HepG2 (cell line): Measurements from ENCODE around the gene RBBP8NL. TPM values are rescaled to one million over a fixed set of nuclear protein-coding genes. Genes with fewer than 3 reads are reported as not detected.

Experiments
- FIP1L1 ChIP-seq: fragments of 200-400 bp; formaldehyde crosslinking; IDR thresholded peaks from 2 replicates; pipeline ENCODE4 v1.6.1; 2018; ENCODE audit warnings: low read depth, mild to moderate bottlenecking, low read length, moderate library complexity, borderline replicate concordance; ENCODE audit not compliant: insufficient read depth
- FOXC1 ChIP-seq: sonication (generic); formaldehyde crosslinking; IDR thresholded peaks from 2 replicates; pipeline ENCODE4 v1.8.0; 2022; ENCODE audit warnings: mild to moderate bottlenecking, missing genetic modification reagents, borderline replicate concordance
- JUN ChIP-seq: sonication (generic); formaldehyde crosslinking; IDR thresholded peaks from 2 replicates; pipeline ENCODE4 v1.4.0; 2020; ENCODE audit warnings: mild to moderate bottlenecking, missing genetic modification reagents
- MBD4 ChIP-seq: IDR thresholded peaks from 2 replicates; pipeline ENCODE4 v1.6.1; 2012; ENCODE audit warnings: low read length, inconsistent platforms, borderline replicate concordance
- SP5 ChIP-seq: IDR thresholded peaks from 2 replicates; pipeline ENCODE4 v1.6.1; 2016; ENCODE audit warnings: low read depth, borderline replicate concordance
- SYNCRIP ChIP-seq: fragments of 200-400 bp; formaldehyde crosslinking; IDR thresholded peaks from 2 replicates; pipeline ENCODE4 v1.6.1; 2018; ENCODE audit warnings: mild to moderate bottlenecking, low read depth, low read length; ENCODE audit not compliant: insufficient read depth
- ZNF121 ChIP-seq: sonication (generic); formaldehyde crosslinking; IDR thresholded peaks from 2 replicates; pipeline ENCODE4 v1.5.0; 2020; ENCODE audit warnings: mild to moderate bottlenecking, missing genetic modification reagents
- ZNF484 ChIP-seq: sonication (generic); formaldehyde crosslinking; IDR thresholded peaks from 2 replicates; pipeline ENCODE4 v1.5.1; 2020; ENCODE audit warnings: mild to moderate bottlenecking, low read depth, missing genetic modification reagents, borderline replicate concordance
- ZNF510 ChIP-seq: sonication (generic); formaldehyde crosslinking; IDR thresholded peaks from 2 replicates; pipeline ENCODE4 v1.4.0; 2020; ENCODE audit warnings: low read depth, mild to moderate bottlenecking, missing genetic modification reagents
- ZNF543 ChIP-seq: sonication (generic); formaldehyde crosslinking; IDR thresholded peaks from 2 replicates; pipeline ENCODE4 v1.4.0; 2020; ENCODE audit warnings: mild to moderate bottlenecking, missing genetic modification reagents
- ZNF605 ChIP-seq: sonication (generic); formaldehyde crosslinking; IDR thresholded peaks from 2 replicates; pipeline ENCODE4 v1.8.0; 2022; ENCODE audit warnings: mild to moderate bottlenecking, missing genetic modification reagents
- ZNF7 ChIP-seq: IDR thresholded peaks from 2 replicates; pipeline ENCODE4 v1.6.1; 2016; ENCODE audit warnings: missing biosample characterization, missing genetic modification reagents
- polyA plus RNA-seq, 8 experiments: library from polyadenylated mRNA; depleted of rRNA in 3 of 8; stranded (reverse) in 7 of 8; unstranded in 1 of 8; fragments of >200 nt; fragmentation: Illumina TruSeq in 4 of 8; extraction: Trizol in 4 of 8; gene quantifications; 2 replicates each; pipeline versions ENCODE4 v1.2.1 to v1.2.3, GENCODE V29; 2011 to 2016; ENCODE audit warnings: low read depth in 4 of 8, missing spikeins in 1 of 8, mixed read lengths in 1 of 8; ENCODE audit not compliant: insufficient read depth in 1 of 8
- total RNA-seq, 5 experiments: library from RNA; depleted of rRNA; stranded (reverse); fragments of >200 nt; fragmentation: Illumina TruSeq; extraction: Trizol; gene quantifications; 2 replicates each; pipeline ENCODE4 v1.2.3, GENCODE V29; 2016; ENCODE audit warnings: low read depth in 1 of 5
- TF ChIP-seq, protein P1 (sequence below): sonication (generic); formaldehyde crosslinking; IDR thresholded peaks from 2 replicates; pipeline ENCODE4 v1.4.0; 2020; ENCODE audit warnings: missing genetic modification reagents
- TF ChIP-seq, protein P2 (sequence below): sonication (generic); formaldehyde crosslinking; IDR thresholded peaks from 2 replicates; pipeline ENCODE4 v1.4.0; 2020; ENCODE audit warnings: missing genetic modification reagents; ENCODE audit errors: not compliant biosample characterization
- TF ChIP-seq, protein P3 (sequence below): sonication (generic); formaldehyde crosslinking; IDR thresholded peaks from 2 replicates; pipeline ENCODE4 v1.8.0; 2022; ENCODE audit warnings: mild to moderate bottlenecking, missing genetic modification reagents; ENCODE audit not compliant: insufficient replicate concordance
- TF ChIP-seq, protein P4 (sequence below): sonication (generic); formaldehyde crosslinking; IDR thresholded peaks from 2 replicates; pipeline ENCODE4 v1.8.0; 2022; ENCODE audit warnings: missing genetic modification reagents, mild to moderate bottlenecking, inconsistent platforms, borderline replicate concordance
- TF ChIP-seq, protein P5 (sequence below): sonication (generic); formaldehyde crosslinking; IDR thresholded peaks from 2 replicates; pipeline ENCODE4 v1.8.1; 2023; ENCODE audit warnings: mild to moderate bottlenecking, missing genetic modification reagents

Gene RBBP8NL
- total and polyA plus RNA-seq, 2 of the 13 experiments (the other 11 are each of a cell fraction or from before 2014, with no cell fraction given), result 0.69 to 0.86 TPM

DNA sequence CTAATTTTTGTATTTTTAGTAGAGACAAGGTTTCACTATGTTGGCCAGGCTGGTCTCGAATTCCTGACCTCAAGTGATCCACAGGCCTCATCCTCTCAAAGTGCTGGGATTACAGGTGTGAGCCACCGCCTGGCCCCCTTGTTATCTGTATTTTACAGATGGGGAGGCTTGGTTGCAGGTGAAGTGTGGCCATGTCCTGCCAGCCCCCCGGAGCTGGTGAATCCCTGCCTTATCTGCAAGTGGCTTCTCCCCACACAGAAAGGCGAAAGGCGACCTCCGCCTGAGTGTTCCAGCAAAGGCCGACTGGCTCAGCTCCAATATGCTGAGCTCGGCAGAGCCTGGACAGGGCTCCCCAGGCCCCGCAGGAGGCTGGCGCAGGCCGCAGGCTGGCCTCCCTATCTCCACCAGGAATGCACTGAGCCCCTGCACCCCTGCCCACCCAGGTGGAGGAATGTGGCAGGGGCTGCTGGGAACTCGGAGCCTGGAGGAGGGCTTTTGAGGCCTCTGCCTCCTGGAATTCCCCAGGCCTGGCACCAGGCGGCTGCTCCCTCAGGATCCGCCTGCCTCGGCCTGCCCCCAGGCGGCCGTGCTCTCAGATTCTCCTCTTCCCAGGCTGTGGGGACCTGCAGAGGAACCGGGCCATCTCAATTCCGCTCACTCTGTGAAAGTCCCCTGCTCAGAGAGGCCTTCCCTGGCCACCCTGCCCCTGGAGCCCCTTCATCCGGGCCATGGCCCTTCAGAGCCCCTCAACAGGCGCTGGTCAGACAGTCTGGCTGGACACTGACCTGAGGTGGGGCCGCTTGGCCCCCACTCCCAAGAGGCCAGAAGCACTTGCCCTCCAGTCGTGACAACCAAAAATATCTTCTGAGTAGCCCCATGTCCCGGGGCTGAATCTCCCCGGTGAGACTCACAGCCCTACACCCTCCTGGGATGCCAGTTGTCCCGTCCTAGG, 51.0 kb downstream of the RBBP8NL start (continued):
- TF ChIP-seq, protein P1, sequence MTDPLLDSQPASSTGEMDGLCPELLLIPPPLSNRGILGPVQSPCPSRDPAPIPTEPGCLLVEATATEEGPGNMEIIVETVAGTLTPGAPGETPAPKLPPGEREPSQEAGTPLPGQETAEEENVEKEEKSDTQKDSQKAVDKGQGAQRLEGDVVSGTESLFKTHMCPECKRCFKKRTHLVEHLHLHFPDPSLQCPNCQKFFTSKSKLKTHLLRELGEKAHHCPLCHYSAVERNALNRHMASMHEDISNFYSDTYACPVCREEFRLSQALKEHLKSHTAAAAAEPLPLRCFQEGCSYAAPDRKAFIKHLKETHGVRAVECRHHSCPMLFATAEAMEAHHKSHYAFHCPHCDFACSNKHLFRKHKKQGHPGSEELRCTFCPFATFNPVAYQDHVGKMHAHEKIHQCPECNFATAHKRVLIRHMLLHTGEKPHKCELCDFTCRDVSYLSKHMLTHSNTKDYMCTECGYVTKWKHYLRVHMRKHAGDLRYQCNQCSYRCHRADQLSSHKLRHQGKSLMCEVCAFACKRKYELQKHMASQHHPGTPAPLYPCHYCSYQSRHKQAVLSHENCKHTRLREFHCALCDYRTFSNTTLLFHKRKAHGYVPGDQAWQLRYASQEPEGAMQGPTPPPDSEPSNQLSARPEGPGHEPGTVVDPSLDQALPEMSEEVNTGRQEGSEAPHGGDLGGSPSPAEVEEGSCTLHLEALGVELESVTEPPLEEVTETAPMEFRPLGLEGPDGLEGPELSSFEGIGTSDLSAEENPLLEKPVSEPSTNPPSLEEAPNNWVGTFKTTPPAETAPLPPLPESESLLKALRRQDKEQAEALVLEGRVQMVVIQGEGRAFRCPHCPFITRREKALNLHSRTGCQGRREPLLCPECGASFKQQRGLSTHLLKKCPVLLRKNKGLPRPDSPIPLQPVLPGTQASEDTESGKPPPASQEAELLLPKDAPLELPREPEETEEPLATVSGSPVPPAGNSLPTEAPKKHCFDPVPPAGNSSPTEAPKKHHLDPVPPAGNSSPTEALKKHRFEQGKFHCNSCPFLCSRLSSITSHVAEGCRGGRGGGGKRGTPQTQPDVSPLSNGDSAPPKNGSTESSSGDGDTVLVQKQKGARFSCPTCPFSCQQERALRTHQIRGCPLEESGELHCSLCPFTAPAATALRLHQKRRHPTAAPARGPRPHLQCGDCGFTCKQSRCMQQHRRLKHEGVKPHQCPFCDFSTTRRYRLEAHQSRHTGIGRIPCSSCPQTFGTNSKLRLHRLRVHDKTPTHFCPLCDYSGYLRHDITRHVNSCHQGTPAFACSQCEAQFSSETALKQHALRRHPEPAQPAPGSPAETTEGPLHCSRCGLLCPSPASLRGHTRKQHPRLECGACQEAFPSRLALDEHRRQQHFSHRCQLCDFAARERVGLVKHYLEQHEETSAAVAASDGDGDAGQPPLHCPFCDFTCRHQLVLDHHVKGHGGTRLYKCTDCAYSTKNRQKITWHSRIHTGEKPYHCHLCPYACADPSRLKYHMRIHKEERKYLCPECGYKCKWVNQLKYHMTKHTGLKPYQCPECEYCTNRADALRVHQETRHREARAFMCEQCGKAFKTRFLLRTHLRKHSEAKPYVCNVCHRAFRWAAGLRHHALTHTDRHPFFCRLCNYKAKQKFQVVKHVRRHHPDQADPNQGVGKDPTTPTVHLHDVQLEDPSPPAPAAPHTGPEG, result peak; percentile 77
- TF ChIP-seq FIP1L1 (0 out of 2 replicates have a peak, but pooled peaks have one; percentile 33), ZNF510 (CRISPR knock-in tag) (peak; percentile 67; the same call in 1 of the 2 replicates), ZNF484 (no peak), ZNF121 (0 out of 2 replicates have a peak, but pooled peaks have one; percentile 1), SP5 (CRISPR knock-in tag) (peak; percentile 61; the same call in 1 of the 2 replicates), ZNF605 (CRISPR knock-in tag) (peak; percentile 95), SYNCRIP (no peak), JUN (CRISPR knock-in tag) (peak; percentile 63; the same call in 1 of the 2 replicates), ZNF543 (CRISPR knock-in tag) (peak; percentile 69), ZNF7 (CRISPR knock-in tag) (no peak), FOXC1 (CRISPR knock-in tag) (no peak; the same call in 1 of the 2 replicates), MBD4 (no peak)
- TF ChIP-seq, protein P2, sequence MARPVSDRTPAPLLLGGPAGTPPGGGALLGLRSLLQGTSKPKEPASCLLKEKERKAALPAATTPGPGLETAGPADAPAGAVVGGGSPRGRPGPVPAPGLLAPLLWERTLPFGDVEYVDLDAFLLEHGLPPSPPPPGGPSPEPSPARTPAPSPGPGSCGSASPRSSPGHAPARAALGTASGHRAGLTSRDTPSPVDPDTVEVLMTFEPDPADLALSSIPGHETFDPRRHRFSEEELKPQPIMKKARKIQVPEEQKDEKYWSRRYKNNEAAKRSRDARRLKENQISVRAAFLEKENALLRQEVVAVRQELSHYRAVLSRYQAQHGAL, result peak; percentile 44
- TF ChIP-seq, protein P3, sequence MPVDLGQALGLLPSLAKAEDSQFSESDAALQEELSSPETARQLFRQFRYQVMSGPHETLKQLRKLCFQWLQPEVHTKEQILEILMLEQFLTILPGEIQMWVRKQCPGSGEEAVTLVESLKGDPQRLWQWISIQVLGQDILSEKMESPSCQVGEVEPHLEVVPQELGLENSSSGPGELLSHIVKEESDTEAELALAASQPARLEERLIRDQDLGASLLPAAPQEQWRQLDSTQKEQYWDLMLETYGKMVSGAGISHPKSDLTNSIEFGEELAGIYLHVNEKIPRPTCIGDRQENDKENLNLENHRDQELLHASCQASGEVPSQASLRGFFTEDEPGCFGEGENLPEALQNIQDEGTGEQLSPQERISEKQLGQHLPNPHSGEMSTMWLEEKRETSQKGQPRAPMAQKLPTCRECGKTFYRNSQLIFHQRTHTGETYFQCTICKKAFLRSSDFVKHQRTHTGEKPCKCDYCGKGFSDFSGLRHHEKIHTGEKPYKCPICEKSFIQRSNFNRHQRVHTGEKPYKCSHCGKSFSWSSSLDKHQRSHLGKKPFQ, result no peak
- TF ChIP-seq, protein P4, sequence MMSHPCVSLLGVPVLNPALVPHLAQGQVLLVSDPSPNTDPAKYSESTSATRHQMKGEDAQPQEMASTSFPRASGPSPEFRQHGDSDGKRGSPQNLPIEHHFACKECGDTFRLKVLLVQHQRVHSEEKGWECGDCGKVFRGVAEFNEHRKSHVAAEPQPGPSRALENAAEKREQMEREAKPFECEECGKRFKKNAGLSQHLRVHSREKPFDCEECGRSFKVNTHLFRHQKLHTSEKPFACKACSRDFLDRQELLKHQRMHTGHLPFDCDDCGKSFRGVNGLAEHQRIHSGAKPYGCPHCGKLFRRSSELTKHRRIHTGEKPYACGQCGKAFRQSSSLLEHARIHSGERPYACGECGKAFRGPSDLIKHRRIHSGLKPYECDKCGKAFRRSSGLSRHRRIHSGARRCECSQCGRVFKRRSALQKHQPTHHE (CRISPR knock-in tag), result peak; percentile 80; the same call in 1 of the 2 replicates
- TF ChIP-seq, protein P5, sequence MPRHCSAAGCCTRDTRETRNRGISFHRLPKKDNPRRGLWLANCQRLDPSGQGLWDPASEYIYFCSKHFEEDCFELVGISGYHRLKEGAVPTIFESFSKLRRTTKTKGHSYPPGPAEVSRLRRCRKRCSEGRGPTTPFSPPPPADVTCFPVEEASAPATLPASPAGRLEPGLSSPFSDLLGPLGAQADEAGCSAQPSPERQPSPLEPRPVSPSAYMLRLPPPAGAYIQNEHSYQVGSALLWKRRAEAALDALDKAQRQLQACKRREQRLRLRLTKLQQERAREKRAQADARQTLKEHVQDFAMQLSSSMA (CRISPR knock-in tag), result peak; percentile 85; the same call in 1 of the 2 replicates
